GM19239 (cell line): ENCODE measurements around the gene RAB36.
A peak's percentile ranks its signal among the peaks of the same experiment; 100 is the strongest.

Source experiments
- DNase-seq: peaks from one replicate; pipeline ENCODE4 v3.0.0; 2011; ENCODE audit warnings: low spot score; ENCODE audit not compliant: insufficient read length
- FAIRE-seq: peaks from 2 replicates; lab custom pipeline; 2011; peaks lifted over from hg19 to GRCh38; lab: Jason Lieb, UNC

RAB36 gene

GRCh38 chr22:23178512-23179254, 33.4 kb downstream of the RAB36 start:
- no peak for FAIRE-seq

GRCh38 chr22:23179381-23180299, 34.4 kb downstream of the RAB36 start:
- FAIRE-seq = no peak
- DNase-seq = no peak

More at GRCh38 chr22:23178512-23179254, 33.4 kb downstream of the RAB36 start:
- DNase-seq = peak; percentile 81

GRCh38 chr22:23180301-23180892, 35.1 kb downstream of the RAB36 start, which contains the start of gene BCR:
BCR (plus strand) TSS chr22:23180509; CDS start chr22:23180961, 452 bp downstream.
- peak; percentile 83 for DNase-seq
- FAIRE-seq = no peak

- FAIRE-seq (no peak), DNase-seq (peak; percentile 55)
These were observed 35.8 kb downstream of the RAB36 start for GRCh38 chr22:23180893-23181720.

- DNase-seq = no peak
- no peak for FAIRE-seq
These were observed 36.5 kb downstream of the RAB36 start for GRCh38 chr22:23181721-23182308.

DNA sequence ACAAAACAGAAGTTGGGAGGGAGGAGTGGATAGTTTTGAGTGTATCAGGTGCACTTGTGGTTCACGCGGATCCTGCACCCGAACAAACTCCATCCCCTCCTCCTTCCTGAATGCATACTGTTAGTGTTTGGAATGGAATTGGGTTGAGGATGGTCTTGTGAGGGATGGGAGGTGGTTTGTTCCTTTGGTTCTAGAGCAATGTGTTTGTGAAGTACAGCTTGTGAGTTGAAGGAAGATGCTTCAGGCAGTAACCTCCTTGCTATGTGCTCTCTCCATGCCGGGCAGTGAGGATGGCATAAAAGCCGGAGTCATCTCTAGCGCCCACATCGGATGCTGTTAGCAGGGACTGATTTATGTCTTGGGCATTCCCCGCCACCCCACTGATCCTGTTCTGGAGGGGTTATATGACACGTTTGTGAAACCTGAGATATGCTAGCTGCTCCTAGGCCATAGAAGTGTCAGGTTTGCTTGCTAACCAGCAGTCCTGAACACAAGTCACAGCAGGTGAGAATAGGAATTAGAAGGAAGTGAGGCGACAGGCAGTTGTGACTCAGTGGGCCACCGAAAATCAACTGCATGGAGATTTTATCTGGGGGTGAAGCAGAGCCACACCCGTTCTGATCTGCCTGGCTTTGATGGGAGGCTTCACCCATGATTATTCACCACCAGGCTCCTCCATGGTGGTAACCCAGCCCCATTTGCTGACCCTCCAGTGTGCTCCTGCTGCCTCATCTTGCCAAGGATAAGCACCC, 37.2 kb downstream of the RAB36 start:
- FAIRE-seq (no peak), DNase-seq (no peak)

GRCh38 chr22:23183061-23183698, 37.9 kb downstream of the RAB36 start:
- FAIRE-seq (no peak), DNase-seq (no peak)

GRCh38 chr22:23184100-23184763, 39.0 kb downstream of the RAB36 start:
- DNase-seq = no peak
- FAIRE-seq = no peak

GRCh38 chr22:23184764-23185113, 39.5 kb downstream of the RAB36 start:
- DNase-seq = no peak
- FAIRE-seq = no peak

GRCh38 chr22:23187211-23187610, 41.9 kb downstream of the RAB36 start:
- FAIRE-seq (no peak), DNase-seq (no peak)

GRCh38 chr22:23187871-23188700, 42.8 kb downstream of the RAB36 start:
- DNase-seq (no peak), FAIRE-seq (no peak)

GRCh38 chr22:23190526-23190925, 45.2 kb downstream of the RAB36 start:
- FAIRE-seq (no peak), DNase-seq (no peak)

DNA sequence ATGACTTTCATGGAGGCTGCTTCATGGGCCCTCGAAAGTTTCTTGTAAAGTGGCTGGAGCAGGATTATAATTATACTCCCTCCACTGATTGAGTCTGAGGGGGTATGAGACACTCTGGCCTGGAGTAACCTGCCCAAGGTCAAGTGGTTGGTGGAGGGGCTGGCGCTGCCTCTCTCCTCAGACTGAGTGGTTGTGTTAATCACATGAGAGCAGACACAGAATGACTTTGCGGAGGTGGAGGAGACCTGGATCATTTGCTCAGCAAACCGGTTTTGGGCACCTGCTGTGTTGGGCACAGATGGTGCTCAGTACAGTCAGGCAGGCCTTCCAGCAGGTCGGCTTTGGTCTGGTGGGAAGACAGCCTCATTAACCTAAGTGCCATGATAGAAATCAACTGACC, 46.9 kb downstream of the RAB36 start:
- no peak for FAIRE-seq
- no peak for DNase-seq

DNA sequence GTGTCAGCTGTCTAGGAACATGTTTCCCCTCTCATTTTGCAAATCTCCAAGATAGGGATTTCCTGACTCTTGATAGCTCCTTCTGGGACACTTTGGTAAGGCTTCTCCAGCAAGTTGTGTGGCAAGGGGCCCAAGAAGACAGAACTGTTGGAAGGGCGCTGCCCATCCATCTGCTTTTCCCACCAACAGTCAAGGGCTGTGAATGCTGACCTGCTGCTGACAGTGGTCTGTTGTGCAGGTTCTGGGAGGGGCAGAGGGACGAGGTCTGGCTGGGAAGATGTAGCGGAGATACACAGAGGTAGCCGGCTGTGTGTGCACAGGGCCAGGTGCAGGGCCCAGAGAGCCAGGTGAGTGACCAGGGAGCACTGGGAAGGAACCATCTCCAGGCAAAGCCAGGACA, 47.3 kb downstream of the RAB36 start:
- FAIRE-seq (no peak), DNase-seq (no peak)

DNA sequence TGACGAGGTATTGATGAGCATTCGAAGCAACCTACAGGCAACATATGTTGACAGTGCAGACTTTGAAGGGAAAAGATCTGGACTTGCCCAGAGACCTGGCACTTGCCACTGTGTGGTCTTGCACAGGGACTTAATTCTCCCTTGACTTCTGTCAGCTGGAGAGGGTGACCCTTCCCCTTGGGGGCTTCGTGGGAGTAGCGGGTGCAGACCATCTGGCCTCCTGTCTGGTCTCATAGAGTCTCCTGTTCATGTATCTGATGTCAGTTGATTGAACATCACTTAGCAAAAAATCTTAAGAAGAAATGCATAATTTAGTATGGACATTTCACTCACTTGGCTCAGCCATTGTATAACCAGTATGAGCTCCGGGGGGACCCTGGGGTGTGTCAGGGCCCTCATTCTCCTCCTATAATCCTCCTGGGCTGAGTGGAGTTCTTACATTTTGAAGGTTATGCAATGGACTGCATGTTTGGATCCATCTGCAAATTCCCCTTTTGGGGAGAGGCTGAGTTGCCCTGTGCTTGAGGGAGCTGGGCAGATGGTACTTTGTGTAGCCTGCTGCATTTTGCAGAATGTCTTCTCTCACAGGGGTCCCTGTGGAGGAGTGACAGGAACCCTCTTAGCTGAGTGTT, 48.0 kb downstream of the RAB36 start:
- no peak for FAIRE-seq
- DNase-seq = no peak

- FAIRE-seq = no peak
These were observed 48.6 kb downstream of the RAB36 start for GRCh38 chr22:23193882-23194281.

DNA sequence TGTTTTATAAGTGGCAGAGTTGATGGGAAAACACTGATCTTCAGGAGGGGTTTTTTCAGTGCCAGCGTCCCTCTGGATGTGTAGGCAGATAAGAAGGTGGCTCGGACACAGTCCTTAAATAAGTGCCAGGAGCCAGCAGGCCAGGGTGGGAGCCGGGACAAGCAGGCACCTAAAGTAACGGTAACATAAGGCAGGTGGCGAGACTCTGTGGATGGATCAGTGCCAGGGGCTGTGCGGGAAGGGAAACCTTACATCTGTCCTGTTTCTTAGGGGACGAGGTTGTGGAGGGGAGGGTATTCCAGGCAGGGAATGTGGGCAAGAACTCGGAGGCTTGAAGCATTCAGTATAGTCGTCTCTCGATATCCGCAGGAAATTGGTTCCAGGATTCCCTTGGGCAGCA, 50.9 kb downstream of the RAB36 start:
- FAIRE-seq (no peak), DNase-seq (no peak)

More at GRCh38 chr22:23193882-23194281, 48.6 kb downstream of the RAB36 start:
- no peak for DNase-seq
